Peyer's patch (tissue), 4 donors: ENCODE data around the gene SH3BGRL2.

ENCODE experiments used
- CTCF ChIP-seq, 6 experiments: fragments of 450-650 bp in 4 of 6; fragments of 200-600 bp in 2 of 6; sonication (generic) in 1 of 6; IDR thresholded peaks; one replicate each; pipeline ENCODE4 v1.5.1; 2017 to 2019; ENCODE audit warnings: antibody characterized with exemption in 6 of 6, mild to moderate bottlenecking in 3 of 6, moderate library complexity in 1 of 6
- POLR2A ChIP-seq, 2 donors: fragments of 450-650 bp; IDR thresholded peaks; one replicate each; pipeline ENCODE4 v1.5.1; 2017; ENCODE audit warnings: antibody characterized with exemption in 2 of 2, mild to moderate bottlenecking in 2 of 2, moderate library complexity in 2 of 2

GRCh38 chr6:79711167-79711566, 80.0 kb downstream of the SH3BGRL2 start:
- TF ChIP-seq CTCF (IDR thresholded peaks at IDR 0.05) (no peak), POLR2A (IDR thresholded peaks at IDR 0.05) (no peak)
